Neural cell (in vitro differentiated cells): ENCODE measurements around the gene ZNF445. TPM values are rescaled to one million over a fixed set of nuclear protein-coding genes. Genes with fewer than 3 reads are reported as not detected.

Experiments
- H2AFZ ChIP-seq: fragments of 200-600, 300-800 bp; sonication (generic), shearing (Covaris generic); 2 replicates; pipeline ENCODE4 v1.6.0; 2014; ENCODE audit warnings: low read depth, mild to moderate bottlenecking, antibody characterized with exemption, low read length, moderate library complexity
- H3F3A ChIP-seq: fragments of 200-600 bp; shearing (Covaris generic); 2 replicates; pipeline ENCODE4 v1.6.1; 2016; ENCODE audit warnings: mild to moderate bottlenecking, moderate library complexity, mixed read lengths, antibody characterized with exemption, low read length; ENCODE audit not compliant: insufficient read depth, poor library complexity, severe bottlenecking
- H3K27ac ChIP-seq: fragments of 200-600, 300-800 bp; sonication (generic), shearing (Covaris generic); 2 replicates; pipeline ENCODE4 v1.5.1; 2014; ENCODE audit warnings: mild to moderate bottlenecking, low read length, moderate library complexity
- H3K27me3 ChIP-seq: fragments of 300-800, 200-600 bp; sonication (generic), shearing (Covaris generic); 2 replicates; pipeline ENCODE4 v1.6.0; 2014; ENCODE audit warnings: mild to moderate bottlenecking, low read depth, low read length, moderate library complexity; ENCODE audit not compliant: insufficient read depth
- H3K36me3 ChIP-seq: fragments of 300-800, 200-600 bp; sonication (generic), shearing (Covaris generic); 2 replicates; pipeline ENCODE4 v1.5.1; 2014; ENCODE audit warnings: mild to moderate bottlenecking, antibody characterized with exemption, low read length, moderate library complexity; ENCODE audit not compliant: insufficient read depth
- H3K4me2 ChIP-seq: fragments of 300-800, 200-600 bp; sonication (generic), shearing (Covaris generic); 2 replicates; pipeline ENCODE4 v1.6.0; 2014; ENCODE audit warnings: mild to moderate bottlenecking, low read length
- H3K4me3 ChIP-seq: fragments of 300-800, 200-600 bp; sonication (generic), shearing (Covaris generic); 2 replicates; pipeline ENCODE4 v1.5.1; 2014; ENCODE audit warnings: mild to moderate bottlenecking, low read length, moderate library complexity
- H3K79me2 ChIP-seq: fragments of 200-600 bp; shearing (Covaris generic); replicated peaks from 2 replicates; pipeline ENCODE4 v1.6.0; 2014; ENCODE audit warnings: mild to moderate bottlenecking, low read length, moderate library complexity; ENCODE audit not compliant: insufficient read depth
- H3K9ac ChIP-seq: fragments of 300-800, 200-600 bp; sonication (generic), shearing (Covaris generic); 2 replicates; pipeline ENCODE4 v1.6.1; 2016; ENCODE audit warnings: mild to moderate bottlenecking, low read length, mixed read lengths
- H3K9me2 ChIP-seq: fragments of 200-600 bp; shearing (Covaris generic); 2 replicates; pipeline ENCODE4 v1.6.1; 2016; ENCODE audit warnings: mild to moderate bottlenecking, low read length, mixed read lengths; ENCODE audit not compliant: insufficient read depth
- H3K9me3 ChIP-seq: fragments of 200-600, 300-800 bp; sonication (generic), shearing (Covaris generic); 2 replicates; pipeline ENCODE4 v1.6.1; 2016; ENCODE audit warnings: mild to moderate bottlenecking, mixed run types, low read length, moderate library complexity, mixed read lengths
- H4K20me1 ChIP-seq: fragments of 200-600 bp; shearing (Covaris generic); 2 replicates; pipeline ENCODE4 v1.6.1; 2016; ENCODE audit warnings: mild to moderate bottlenecking, mixed run types; ENCODE audit not compliant: insufficient read depth
- EP300 ChIP-seq: fragments of 450-650 bp; conservative IDR thresholded peaks from 2 replicates; pipeline ENCODE4 v1.6.1; 2014; ENCODE audit warnings: antibody characterized with exemption, mild to moderate bottlenecking, moderate library complexity; ENCODE audit not compliant: poor library complexity, severe bottlenecking
- EZH2 ChIP-seq: fragments of 200-600, 300-800 bp; shearing (Covaris generic), sonication (generic); IDR thresholded peaks from 2 replicates; pipeline ENCODE4 v1.6.1; 2014; ENCODE audit warnings: antibody characterized with exemption, low read length, borderline replicate concordance, mild to moderate bottlenecking; ENCODE audit not compliant: insufficient read depth, poor library complexity, severe bottlenecking
- MXI1 ChIP-seq: fragments of 450-650 bp; conservative IDR thresholded peaks from 2 replicates; pipeline ENCODE4 v1.6.1; 2014; ENCODE audit warnings: antibody characterized with exemption, mild to moderate bottlenecking; ENCODE audit not compliant: poor library complexity, severe bottlenecking
- POLR2AphosphoS5 ChIP-seq: IDR thresholded peaks from 2 replicates; pipeline ENCODE4 v1.6.1; 2012
- RAD21 ChIP-seq: fragments of 450-650 bp; conservative IDR thresholded peaks from 2 replicates; pipeline ENCODE4 v1.6.1; 2014; ENCODE audit warnings: antibody characterized with exemption, mild to moderate bottlenecking, moderate library complexity
- SMC3 ChIP-seq: fragments of 450-650 bp; conservative IDR thresholded peaks from 2 replicates; pipeline ENCODE4 v1.6.1; 2014; ENCODE audit warnings: antibody characterized with exemption, mild to moderate bottlenecking, moderate library complexity; ENCODE audit not compliant: poor library complexity
- TAF1 ChIP-seq: IDR thresholded peaks from 2 replicates; pipeline ENCODE4 v1.6.1; 2012; ENCODE audit warnings: low read depth
- polyA plus RNA-seq: library from polyadenylated mRNA; depleted of rRNA; stranded (reverse); fragments of >200 nt; gene quantifications from 2 replicates; pipeline ENCODE4 v1.2.3, GENCODE V29; 2014
- TF ChIP-seq, protein P1 (sequence below): fragments of 450-650 bp; IDR thresholded peaks from 2 replicates; pipeline ENCODE4 v1.5.1; 2014; ENCODE audit warnings: antibody characterized with exemption, mild to moderate bottlenecking, moderate library complexity; ENCODE audit not compliant: poor library complexity, severe bottlenecking
- TF ChIP-seq, protein P2 (sequence below): IDR thresholded peaks from 2 replicates; pipeline ENCODE4 v1.6.1; 2012; ENCODE audit warnings: borderline replicate concordance

Gene ZNF445
- polyA plus RNA-seq, 1 donor from 2014 or later, result 15.8 TPM

DNA sequence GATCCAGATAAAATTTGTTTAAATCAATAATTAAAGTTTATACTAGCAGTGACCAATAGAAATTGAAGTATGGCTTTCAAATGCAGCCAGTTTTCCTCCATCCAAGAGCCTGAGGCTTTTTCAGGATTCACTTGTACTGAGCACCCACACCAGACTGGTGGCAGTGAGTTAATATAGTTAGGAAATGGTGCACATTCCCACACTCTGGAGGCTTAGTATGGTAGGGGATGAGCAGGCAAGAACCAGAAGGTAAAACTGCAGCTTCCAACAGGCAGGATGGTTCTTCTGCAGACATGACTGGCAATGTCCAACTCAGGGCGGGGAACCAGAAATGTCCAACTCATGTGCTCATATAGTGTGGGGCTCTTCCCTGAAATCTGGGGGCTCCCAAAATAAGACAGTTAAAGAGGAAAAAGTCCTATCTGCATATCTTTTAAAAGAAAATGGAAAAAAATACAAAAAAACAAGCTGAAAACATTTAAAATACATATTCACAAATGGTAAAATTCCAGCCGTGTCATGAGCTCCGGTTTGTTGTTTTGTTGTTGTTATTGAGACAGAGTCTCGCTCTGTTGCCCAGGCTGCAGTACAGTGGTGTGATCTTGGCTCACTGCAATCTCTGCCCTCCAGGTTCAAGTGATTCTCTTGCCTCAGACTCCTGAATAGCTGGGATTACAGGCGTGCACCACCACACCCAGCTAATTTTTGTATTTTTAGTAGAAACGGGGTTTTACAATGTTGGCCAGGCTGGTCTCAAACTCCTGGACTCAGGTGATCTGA lies 18.4 kb upstream of the ZNF445 start:
- TF ChIP-seq POLR2AphosphoS5 (no peak), RAD21 (no peak), TAF1 (no peak), EP300 (no peak), SMC3 (no peak), MXI1 (no peak), EZH2 (no peak)
- TF ChIP-seq, protein P1, sequence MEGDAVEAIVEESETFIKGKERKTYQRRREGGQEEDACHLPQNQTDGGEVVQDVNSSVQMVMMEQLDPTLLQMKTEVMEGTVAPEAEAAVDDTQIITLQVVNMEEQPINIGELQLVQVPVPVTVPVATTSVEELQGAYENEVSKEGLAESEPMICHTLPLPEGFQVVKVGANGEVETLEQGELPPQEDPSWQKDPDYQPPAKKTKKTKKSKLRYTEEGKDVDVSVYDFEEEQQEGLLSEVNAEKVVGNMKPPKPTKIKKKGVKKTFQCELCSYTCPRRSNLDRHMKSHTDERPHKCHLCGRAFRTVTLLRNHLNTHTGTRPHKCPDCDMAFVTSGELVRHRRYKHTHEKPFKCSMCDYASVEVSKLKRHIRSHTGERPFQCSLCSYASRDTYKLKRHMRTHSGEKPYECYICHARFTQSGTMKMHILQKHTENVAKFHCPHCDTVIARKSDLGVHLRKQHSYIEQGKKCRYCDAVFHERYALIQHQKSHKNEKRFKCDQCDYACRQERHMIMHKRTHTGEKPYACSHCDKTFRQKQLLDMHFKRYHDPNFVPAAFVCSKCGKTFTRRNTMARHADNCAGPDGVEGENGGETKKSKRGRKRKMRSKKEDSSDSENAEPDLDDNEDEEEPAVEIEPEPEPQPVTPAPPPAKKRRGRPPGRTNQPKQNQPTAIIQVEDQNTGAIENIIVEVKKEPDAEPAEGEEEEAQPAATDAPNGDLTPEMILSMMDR, result no peak
- TF ChIP-seq, protein P2, sequence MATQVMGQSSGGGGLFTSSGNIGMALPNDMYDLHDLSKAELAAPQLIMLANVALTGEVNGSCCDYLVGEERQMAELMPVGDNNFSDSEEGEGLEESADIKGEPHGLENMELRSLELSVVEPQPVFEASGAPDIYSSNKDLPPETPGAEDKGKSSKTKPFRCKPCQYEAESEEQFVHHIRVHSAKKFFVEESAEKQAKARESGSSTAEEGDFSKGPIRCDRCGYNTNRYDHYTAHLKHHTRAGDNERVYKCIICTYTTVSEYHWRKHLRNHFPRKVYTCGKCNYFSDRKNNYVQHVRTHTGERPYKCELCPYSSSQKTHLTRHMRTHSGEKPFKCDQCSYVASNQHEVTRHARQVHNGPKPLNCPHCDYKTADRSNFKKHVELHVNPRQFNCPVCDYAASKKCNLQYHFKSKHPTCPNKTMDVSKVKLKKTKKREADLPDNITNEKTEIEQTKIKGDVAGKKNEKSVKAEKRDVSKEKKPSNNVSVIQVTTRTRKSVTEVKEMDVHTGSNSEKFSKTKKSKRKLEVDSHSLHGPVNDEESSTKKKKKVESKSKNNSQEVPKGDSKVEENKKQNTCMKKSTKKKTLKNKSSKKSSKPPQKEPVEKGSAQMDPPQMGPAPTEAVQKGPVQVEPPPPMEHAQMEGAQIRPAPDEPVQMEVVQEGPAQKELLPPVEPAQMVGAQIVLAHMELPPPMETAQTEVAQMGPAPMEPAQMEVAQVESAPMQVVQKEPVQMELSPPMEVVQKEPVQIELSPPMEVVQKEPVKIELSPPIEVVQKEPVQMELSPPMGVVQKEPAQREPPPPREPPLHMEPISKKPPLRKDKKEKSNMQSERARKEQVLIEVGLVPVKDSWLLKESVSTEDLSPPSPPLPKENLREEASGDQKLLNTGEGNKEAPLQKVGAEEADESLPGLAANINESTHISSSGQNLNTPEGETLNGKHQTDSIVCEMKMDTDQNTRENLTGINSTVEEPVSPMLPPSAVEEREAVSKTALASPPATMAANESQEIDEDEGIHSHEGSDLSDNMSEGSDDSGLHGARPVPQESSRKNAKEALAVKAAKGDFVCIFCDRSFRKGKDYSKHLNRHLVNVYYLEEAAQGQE, result no peak
- no peaks in the 10 kb centered on the region for H4K20me1 ChIP-seq
- H3K9ac ChIP-seq, result no peak overlapping the region
- H2AFZ ChIP-seq, result no peak overlapping the region
- peaks cover 4% of the 10 kb centered on the region for H3K79me2 ChIP-seq
- no peak overlapping the region for H3K27ac ChIP-seq
- no peak overlapping the region for H3K4me3 ChIP-seq
- no peak overlapping the region for H3K4me2 ChIP-seq
- no peaks in the 10 kb centered on the region for H3K27me3 ChIP-seq
- peaks cover 23% of the 10 kb centered on the region for H3K9me3 ChIP-seq
- H3F3A ChIP-seq, result no peaks in the 10 kb centered on the region
- no peaks in the 10 kb centered on the region for H3K9me2 ChIP-seq
- peaks cover 25% of the 10 kb centered on the region for H3K36me3 ChIP-seq

DNA sequence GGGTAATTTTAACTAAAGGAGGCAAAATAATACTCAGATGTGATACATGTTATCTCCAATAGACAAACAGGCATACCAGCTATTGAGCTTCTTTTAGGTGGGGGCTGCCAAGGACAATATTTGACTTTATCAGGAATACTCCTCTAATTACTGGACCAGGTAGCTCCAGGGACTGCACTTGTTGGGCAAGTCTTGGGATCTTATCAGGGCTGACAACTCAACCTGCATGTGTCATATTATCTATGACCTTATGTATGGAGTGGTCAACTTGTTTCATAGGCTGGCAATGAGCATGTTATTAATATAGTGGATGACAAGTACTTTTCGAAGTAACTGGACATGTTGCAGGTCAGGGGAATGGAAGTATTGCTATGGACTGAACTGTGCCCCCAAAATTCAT lies 15.0 kb upstream of the ZNF445 start:
- no peak overlapping the region for H3K27ac ChIP-seq
- TF ChIP-seq SMC3, result no peak
- no peak for TF ChIP-seq RAD21
- no peak for TF ChIP-seq EP300
- TF ChIP-seq EZH2, result no peak
- no peaks in the 10 kb centered on the region for H4K20me1 ChIP-seq
- H2AFZ ChIP-seq, result no peak overlapping the region
- no peaks in the 10 kb centered on the region for H3K9me2 ChIP-seq
- peaks cover 16% of the 10 kb centered on the region for H3K9me3 ChIP-seq
- no peaks in the 10 kb centered on the region for H3K79me2 ChIP-seq
- no peaks in the 10 kb centered on the region for H3F3A ChIP-seq
- no peak overlapping the region for H3K4me2 ChIP-seq
- H3K9ac ChIP-seq, result no peak overlapping the region
- peaks cover 15% of the 10 kb centered on the region for H3K36me3 ChIP-seq
- no peak overlapping the region for H3K4me3 ChIP-seq
- H3K27me3 ChIP-seq, result no peaks in the 10 kb centered on the region
